ENCODE results near the gene XRCC6.
A peak's percentile ranks its signal among the peaks of the same experiment; 100 is the strongest.

The XRCC6 gene

DNA sequence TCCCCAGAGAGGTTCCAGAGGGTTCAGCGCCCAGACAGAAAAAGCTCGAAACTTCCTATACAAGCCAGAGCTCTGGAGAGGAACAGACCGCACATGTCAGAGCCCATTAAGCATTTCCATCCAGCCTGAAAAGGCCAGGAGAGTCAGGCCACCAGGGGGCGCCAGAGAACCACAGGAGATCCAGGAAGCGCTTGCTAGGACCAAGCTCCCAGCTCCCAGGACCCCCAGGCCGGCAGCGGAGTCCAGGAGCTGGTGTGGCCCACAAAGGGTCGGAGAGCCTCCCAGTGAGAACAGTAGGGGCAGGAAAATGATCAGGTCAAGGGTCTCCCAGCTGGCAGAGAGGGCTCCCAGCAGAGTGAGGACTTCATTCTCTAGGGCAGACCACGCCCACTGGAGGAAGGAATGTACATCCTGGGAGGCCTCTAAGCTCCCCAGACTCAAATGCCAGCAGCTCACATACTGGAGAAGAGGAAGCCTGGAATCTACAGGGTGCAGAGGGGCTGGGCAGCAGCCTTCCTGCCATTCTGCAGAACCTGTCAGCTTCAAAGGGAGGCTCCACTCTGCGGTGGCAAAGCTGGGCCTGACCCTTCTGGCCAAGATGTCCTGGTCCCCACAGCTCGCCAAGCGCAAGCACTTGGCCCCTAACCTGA lies 76.2 kb downstream of the XRCC6 start:
- Histone ChIP-seq H3K23ac (ENCODE audit: low read length) (no peak overlapping the region), H3K9ac (ENCODE audit: low read length) (peak overlapping the region; percentile 7), H3K4me1 (ENCODE audit: control insufficient read depth, low read depth, low read length) (no peaks in the 10 kb centered on the region), H3K36me3 (ENCODE audit: control insufficient read depth, insufficient read depth, low read length) (no peaks in the 10 kb centered on the region), H4K5ac (ENCODE audit: low read length) (peak overlapping the region; percentile 26), H3K27ac (ENCODE audit: low read depth, low read length) (no peak overlapping the region), H3K4me3 (ENCODE audit: low read length) (no peak overlapping the region), H3K56ac (ENCODE audit: low read length) (peak overlapping the region; percentile 52), H3K79me1 (ENCODE audit: low read length) (no peaks in the 10 kb centered on the region), H4K8ac (ENCODE audit: low read depth, low read length) (no peak overlapping the region), H2AK5ac (ENCODE audit: low read length) (no peak overlapping the region), H3K4me2 (ENCODE audit: low read length) (no peak overlapping the region), H3K27me3 (ENCODE audit: insufficient read depth, low read length, poor library complexity) (no peaks in the 10 kb centered on the region), H2BK5ac (ENCODE audit: low read length) (no peak overlapping the region), H3K4ac (ENCODE audit: low read depth, low read length) (no peak overlapping the region), H3K79me2 (ENCODE audit: control insufficient read depth, insufficient read depth, low read length) (no peaks in the 10 kb centered on the region), H2BK120ac (ENCODE audit: low read depth, low read length) (no peak overlapping the region), H3K18ac (ENCODE audit: low read length) (peak overlapping the region; percentile 10), H2BK15ac (replicated peaks; ENCODE audit: low read depth) (no peak overlapping the region)
- DNase-seq: peak; percentile 97
- no CpG with 5 or more reads among the region's 12 CpGs for WGBS (ENCODE audit: extremely low coverage, insufficient coverage, low lambda C conversion rate)

DNA sequence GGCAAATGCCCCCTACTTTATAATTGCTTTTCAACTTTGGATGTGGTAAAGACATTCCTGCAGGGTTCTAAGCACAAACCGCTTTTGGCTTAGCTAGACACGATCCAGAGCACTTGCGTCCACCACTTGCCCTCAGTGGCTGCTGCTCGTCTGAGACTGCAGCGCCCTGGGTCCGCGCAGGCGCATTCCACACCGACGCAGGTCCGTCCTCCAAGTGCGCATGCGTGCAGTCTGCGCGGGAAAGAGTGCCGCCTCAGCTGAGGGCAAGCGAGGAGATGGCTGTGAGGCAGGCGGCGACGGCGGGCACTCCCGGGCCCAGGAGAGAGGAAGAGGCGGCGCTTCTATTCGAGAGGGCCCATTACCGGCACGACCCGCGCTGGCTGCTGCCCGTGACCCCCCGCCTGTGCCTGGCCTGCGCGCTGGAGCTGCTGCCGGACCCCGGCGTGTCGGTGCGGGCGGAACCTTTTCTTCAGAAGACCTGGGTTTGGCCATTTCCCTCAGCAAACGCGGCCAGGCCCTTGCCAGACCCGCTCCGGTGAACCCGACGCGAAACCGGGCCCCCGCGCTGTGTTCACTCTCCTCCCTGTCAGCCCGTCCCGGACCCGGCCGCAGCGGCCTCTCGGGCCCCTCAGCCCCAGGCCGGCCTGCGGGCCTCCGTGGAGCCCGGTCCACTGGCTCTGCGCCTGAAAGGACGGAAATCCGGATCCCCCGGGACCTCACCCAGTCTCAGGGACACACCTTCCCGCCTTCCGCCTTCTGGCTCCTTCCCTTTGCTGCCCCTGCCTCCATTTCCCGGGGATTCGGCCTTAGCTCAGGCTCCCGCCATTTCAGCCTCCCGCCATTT lies 78.4 kb downstream of the XRCC6 start, which contains the start of gene MEI1:
Gene MEI1 (plus strand): TSS at position 240 of the 844 bp plus-strand sequence. CDS start 36 bp downstream, at position 276.
- Histone ChIP-seq H3K18ac (ENCODE audit: low read length) (no peak within 1 kb of the TSS), H3K4me3 (ENCODE audit: low read length) (no peak within 1 kb of the TSS), H3K79me2 (ENCODE audit: control insufficient read depth, insufficient read depth, low read length) (no peaks in the 10 kb centered on the region), H3K4me2 (ENCODE audit: low read length) (no peak within 1 kb of the TSS), H3K4ac (ENCODE audit: low read depth, low read length) (no peak within 1 kb of the TSS), H3K9ac (ENCODE audit: low read length) (no peak within 1 kb of the TSS), H3K4me1 (ENCODE audit: control insufficient read depth, low read depth, low read length) (no peaks in the 10 kb centered on the region), H2BK15ac (replicated peaks; ENCODE audit: low read depth) (no peak within 1 kb of the TSS), H2BK120ac (ENCODE audit: low read depth, low read length) (no peak within 1 kb of the TSS), H3K23ac (ENCODE audit: low read length) (no peak within 1 kb of the TSS), H2BK5ac (ENCODE audit: low read length) (no peak within 1 kb of the TSS), H4K8ac (ENCODE audit: low read depth, low read length) (no peak within 1 kb of the TSS), H3K27me3 (ENCODE audit: insufficient read depth, low read length, poor library complexity) (no peaks in the 10 kb centered on the region), H2AK5ac (ENCODE audit: low read length) (no peak within 1 kb of the TSS), H3K27ac (ENCODE audit: low read depth, low read length) (no peak within 1 kb of the TSS), H4K5ac (ENCODE audit: low read length) (no peak within 1 kb of the TSS), H3K56ac (ENCODE audit: low read length) (no peak within 1 kb of the TSS), H3K36me3 (ENCODE audit: control insufficient read depth, insufficient read depth, low read length) (no peaks in the 10 kb centered on the region), H3K79me1 (ENCODE audit: low read length) (no peaks in the 10 kb centered on the region)
- no CpG with 5 or more reads among the region's 69 CpGs for WGBS (ENCODE audit: extremely low coverage, insufficient coverage, low lambda C conversion rate)
- peak; percentile 44 for DNase-seq

DNA sequence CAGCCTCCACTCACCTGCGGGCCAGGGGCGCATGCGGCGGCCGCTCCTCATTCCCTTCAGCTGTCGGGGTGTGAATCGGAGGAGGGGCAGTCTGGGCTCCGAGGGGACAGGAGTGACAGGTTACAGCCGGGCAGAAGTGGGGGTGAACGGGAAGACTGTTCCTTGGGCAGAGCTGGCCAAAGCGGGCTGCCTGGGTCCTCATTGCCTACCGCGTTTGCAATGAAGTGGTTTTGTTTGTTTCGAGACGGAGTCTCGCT lies 78.9 kb downstream of the XRCC6 start:
- WGBS (ENCODE audit: extremely low coverage, insufficient coverage, low lambda C conversion rate): no CpG with 5 or more reads among the region's 16 CpGs
- H2BK120ac ChIP-seq (ENCODE audit: low read depth, low read length): no peak overlapping the region

DNA sequence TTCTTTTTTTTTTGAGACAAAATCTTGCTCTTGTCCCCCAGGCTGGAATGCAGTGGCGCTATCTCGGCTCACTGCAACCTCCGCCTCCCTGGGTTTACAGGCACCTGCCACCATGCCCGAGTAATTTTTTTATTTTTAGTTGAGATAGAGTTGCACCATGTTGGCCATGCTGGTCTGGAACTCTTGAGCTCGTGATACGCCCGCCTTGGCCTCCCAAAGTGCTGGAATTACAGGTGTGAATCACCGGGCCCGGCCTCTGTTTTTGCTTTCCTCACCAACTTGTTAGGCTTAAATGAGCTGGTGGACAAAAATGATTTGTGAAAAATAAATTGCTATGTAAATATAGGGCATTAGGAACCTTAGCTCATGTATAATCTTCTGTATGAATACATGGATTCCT lies 81.7 kb downstream of the XRCC6 start:
- no peaks in the 10 kb centered on the region for H3K4me1 ChIP-seq (ENCODE audit: control insufficient read depth, low read depth, low read length)
- no peaks in the 10 kb centered on the region for H3K36me3 ChIP-seq (ENCODE audit: control insufficient read depth, insufficient read depth, low read length)
- no peak overlapping the region for H3K56ac ChIP-seq (ENCODE audit: low read length)
- H2BK15ac ChIP-seq (replicated peaks; ENCODE audit: low read depth): no peak overlapping the region
- no peak overlapping the region for H3K4me2 ChIP-seq (ENCODE audit: low read length)
- no peak overlapping the region for H3K18ac ChIP-seq (ENCODE audit: low read length)
- no peak for DNase-seq
- H2BK120ac ChIP-seq (ENCODE audit: low read depth, low read length): no peak overlapping the region
- no peaks in the 10 kb centered on the region for H3K79me1 ChIP-seq (ENCODE audit: low read length)
- H3K23ac ChIP-seq (ENCODE audit: low read length): no peak overlapping the region
- no peaks in the 10 kb centered on the region for H3K79me2 ChIP-seq (ENCODE audit: control insufficient read depth, insufficient read depth, low read length)
- H4K5ac ChIP-seq (ENCODE audit: low read length): no peak overlapping the region
- no peak overlapping the region for H3K27ac ChIP-seq (ENCODE audit: low read depth, low read length)
- no peak overlapping the region for H3K9ac ChIP-seq (ENCODE audit: low read length)
- H4K8ac ChIP-seq (ENCODE audit: low read depth, low read length): no peak overlapping the region
- H2BK5ac ChIP-seq (ENCODE audit: low read length): no peak overlapping the region
- no peak overlapping the region for H3K4me3 ChIP-seq (ENCODE audit: low read length)
- WGBS (ENCODE audit: extremely low coverage, insufficient coverage, low lambda C conversion rate): no CpG with 5 or more reads among the region's 9 CpGs
- H2AK5ac ChIP-seq (ENCODE audit: low read length): no peak overlapping the region
- H3K4ac ChIP-seq (ENCODE audit: low read depth, low read length): no peak overlapping the region
- no peaks in the 10 kb centered on the region for H3K27me3 ChIP-seq (ENCODE audit: insufficient read depth, low read length, poor library complexity)

More for the DNA sequence above, 78.9 kb downstream of the XRCC6 start:
- H3K36me3 ChIP-seq (ENCODE audit: control insufficient read depth, insufficient read depth, low read length): no peaks in the 10 kb centered on the region
- no peak overlapping the region for H3K18ac ChIP-seq (ENCODE audit: low read length)
- no peak overlapping the region for H4K8ac ChIP-seq (ENCODE audit: low read depth, low read length)
- no peak overlapping the region for H3K9ac ChIP-seq (ENCODE audit: low read length)
- no peak overlapping the region for H3K4me2 ChIP-seq (ENCODE audit: low read length)
- no peak overlapping the region for H2BK5ac ChIP-seq (ENCODE audit: low read length)
- no peak overlapping the region for H3K4ac ChIP-seq (ENCODE audit: low read depth, low read length)
- H2AK5ac ChIP-seq (ENCODE audit: low read length): no peak overlapping the region
- H3K27ac ChIP-seq (ENCODE audit: low read depth, low read length): no peak overlapping the region
- no peak overlapping the region for H4K5ac ChIP-seq (ENCODE audit: low read length)
- no peaks in the 10 kb centered on the region for H3K79me1 ChIP-seq (ENCODE audit: low read length)
- H3K79me2 ChIP-seq (ENCODE audit: control insufficient read depth, insufficient read depth, low read length): no peaks in the 10 kb centered on the region
- H2BK15ac ChIP-seq (replicated peaks; ENCODE audit: low read depth): no peak overlapping the region
- H3K27me3 ChIP-seq (ENCODE audit: insufficient read depth, low read length, poor library complexity): no peaks in the 10 kb centered on the region
- no peak overlapping the region for H3K56ac ChIP-seq (ENCODE audit: low read length)
- DNase-seq: no peak
- H3K4me1 ChIP-seq (ENCODE audit: control insufficient read depth, low read depth, low read length): no peaks in the 10 kb centered on the region
- no peak overlapping the region for H3K23ac ChIP-seq (ENCODE audit: low read length)
- H3K4me3 ChIP-seq (ENCODE audit: low read length): no peak overlapping the region

DNA sequence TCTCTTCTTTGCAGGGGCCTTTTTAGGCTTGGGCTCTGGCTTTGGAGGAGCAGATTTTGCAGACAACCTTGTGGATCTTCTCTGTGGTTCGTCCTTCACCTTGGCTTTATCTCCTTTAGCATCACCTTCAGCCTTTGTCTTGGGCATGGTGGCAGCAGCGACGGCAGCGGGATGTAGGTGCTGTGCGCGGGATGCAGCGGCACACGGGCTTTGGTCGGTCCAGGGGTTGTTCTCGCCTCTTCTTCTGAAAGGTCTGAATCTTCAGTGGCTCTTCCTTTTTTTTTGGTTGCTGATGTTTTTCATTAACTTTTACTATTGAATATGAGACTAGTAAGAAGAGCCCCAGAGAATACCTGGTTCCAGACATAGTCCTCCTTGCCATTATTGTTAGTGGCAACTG lies 88.2 kb downstream of the XRCC6 start:
- H3K4me3 ChIP-seq (ENCODE audit: low read length): no peak overlapping the region
- H2AK5ac ChIP-seq (ENCODE audit: low read length): no peak overlapping the region
- H3K27me3 ChIP-seq (ENCODE audit: insufficient read depth, low read length, poor library complexity): no peaks in the 10 kb centered on the region
- no peak overlapping the region for H4K5ac ChIP-seq (ENCODE audit: low read length)
- no CpG with 5 or more reads among the region's 10 CpGs for WGBS (ENCODE audit: extremely low coverage, insufficient coverage, low lambda C conversion rate)
- H3K18ac ChIP-seq (ENCODE audit: low read length): no peak overlapping the region
- no peak overlapping the region for H3K27ac ChIP-seq (ENCODE audit: low read depth, low read length)
- H2BK5ac ChIP-seq (ENCODE audit: low read length): no peak overlapping the region
- no peak overlapping the region for H3K4ac ChIP-seq (ENCODE audit: low read depth, low read length)
- no peaks in the 10 kb centered on the region for H3K4me1 ChIP-seq (ENCODE audit: control insufficient read depth, low read depth, low read length)
- no peak overlapping the region for H3K56ac ChIP-seq (ENCODE audit: low read length)
- no peak overlapping the region for H3K23ac ChIP-seq (ENCODE audit: low read length)
- H3K9ac ChIP-seq (ENCODE audit: low read length): no peak overlapping the region
- no peaks in the 10 kb centered on the region for H3K79me1 ChIP-seq (ENCODE audit: low read length)
- H2BK15ac ChIP-seq (replicated peaks; ENCODE audit: low read depth): no peak overlapping the region
- no peak overlapping the region for H3K4me2 ChIP-seq (ENCODE audit: low read length)
- no peak overlapping the region for H2BK120ac ChIP-seq (ENCODE audit: low read depth, low read length)
- no peaks in the 10 kb centered on the region for H3K79me2 ChIP-seq (ENCODE audit: control insufficient read depth, insufficient read depth, low read length)
- H3K36me3 ChIP-seq (ENCODE audit: control insufficient read depth, insufficient read depth, low read length): no peaks in the 10 kb centered on the region
- no peak overlapping the region for H4K8ac ChIP-seq (ENCODE audit: low read depth, low read length)
- no peak for DNase-seq

Data from mesendoderm (in vitro differentiated cells).